HepG2 (cell line): Measurements from ENCODE around the gene MAP2K1. TPM values are rescaled to one million over a fixed set of nuclear protein-coding genes. Genes with fewer than 3 reads are reported as not detected.

ENCODE experiments used
- ATAC-seq: fragments of 200-7000 bp; cut with Tn5 transposase; 3 replicates; pipeline ENCODE4 v1.9.1; 2020; ENCODE audit warnings: mild to moderate bottlenecking, moderate library complexity
- BruUV-seq: library from RNA; stranded (reverse); fragments of 400-500 nt; replicated peaks from 2 replicates; lab custom pipeline; 2021; lab: Mats Ljungman, UMichigan
- CTCF ChIA-PET: fragments of 300-600 bp; formaldehyde crosslinking; extraction: SDS; loops from one replicate; lab custom pipeline; 2021; ENCODE audit warnings: low total read pairs, inconsistent platforms, low intra/inter-chr PET ratio; lab: Yijun Ruan, JAX
- POLR2A ChIA-PET: fragments of 350-600 bp; sonication (Branson Sonifier 250); formaldehyde crosslinking; loops from one replicate; lab custom pipeline; 2020; ENCODE audit warnings: antibody characterized with exemption, inconsistent platforms; lab: Yijun Ruan, JAX
- DNase-seq: peaks from one replicate; pipeline ENCODE4 v3.0.0-alpha.2; 2015; ENCODE audit warnings: low spot score
- FAIRE-seq: peaks from 3 replicates; lab custom pipeline; 2011; peaks lifted over from hg19 to GRCh38; lab: Jason Lieb, UNC
- H2AFZ ChIP-seq: one replicate; pipeline ENCODE4 v1.6.1; 2011; ENCODE audit warnings: low read length, inconsistent platforms
- H3K27ac ChIP-seq: fragments of 300-600 bp; 3 replicates; pipeline ENCODE4 v1.8.0; 2011; ENCODE audit warnings: mixed run types, mild to moderate bottlenecking, mixed read lengths, low read length, inconsistent platforms; ENCODE audit not compliant: insufficient read depth; ENCODE audit errors: extremely low read length
- H3K27me3 ChIP-seq, 2 experiments: fragments of 200-600 bp in 1 of 2; 2 replicates in 1 of 2; 3 replicates in 1 of 2; pipeline versions ENCODE4 v1.6.0 to v1.8.0; 2011; ENCODE audit warnings: low read length in 2 of 2, mild to moderate bottlenecking in 2 of 2, moderate library complexity in 2 of 2, inconsistent platforms in 1 of 2; ENCODE audit not compliant: insufficient read depth in 2 of 2, control insufficient read depth in 1 of 2
- H3K36me3 ChIP-seq, 2 experiments: fragments of 200-600 bp in 1 of 2; replicated peaks in 1 of 2; 2 replicates in 1 of 2; 3 replicates in 1 of 2; pipeline versions ENCODE4 v1.5.1 to v1.8.0; 2011; ENCODE audit warnings: low read length in 2 of 2, inconsistent platforms in 1 of 2; ENCODE audit not compliant: insufficient read depth in 2 of 2, control insufficient read depth in 1 of 2
- H3K4me1 ChIP-seq: 2 replicates; pipeline ENCODE4 v1.5.1; 2012; ENCODE audit warnings: low read length, inconsistent platforms; ENCODE audit not compliant: insufficient read depth
- H3K4me2 ChIP-seq: 2 replicates; pipeline ENCODE4 v1.6.0; 2011; ENCODE audit warnings: low read depth, low read length, inconsistent platforms
- H3K4me3 ChIP-seq, 3 experiments: fragments of 200-600 bp in 1 of 3; sonication (generic), shearing (Covaris generic) in 1 of 3; replicated peaks in 1 of 3; 2 replicates each; pipeline ENCODE4 v1.5.1; 2011 to 2016; ENCODE audit warnings: low read length in 3 of 3, inconsistent platforms in 2 of 3, low read depth in 2 of 3, mild to moderate bottlenecking in 2 of 3, control low read depth in 1 of 3, mixed read lengths in 1 of 3; ENCODE audit not compliant: insufficient read depth in 1 of 3
- H3K79me2 ChIP-seq: one replicate; pipeline ENCODE4 v1.6.1; 2011; ENCODE audit warnings: low read length, inconsistent platforms; ENCODE audit not compliant: insufficient read depth
- H3K9ac ChIP-seq: 2 replicates; pipeline ENCODE4 v1.6.0; 2011; ENCODE audit warnings: mild to moderate bottlenecking, low read depth, low read length, inconsistent platforms; ENCODE audit not compliant: insufficient read depth
- H3K9me3 ChIP-seq: 2 replicates; pipeline ENCODE4 v1.5.1; 2012; ENCODE audit warnings: mild to moderate bottlenecking, low read length
- H4K20me1 ChIP-seq: 2 replicates; pipeline ENCODE4 v1.6.0; 2011; ENCODE audit warnings: inconsistent platforms, mild to moderate bottlenecking, low read length, moderate library complexity; ENCODE audit not compliant: insufficient read depth
- E2F5 ChIP-seq: sonication (generic); formaldehyde crosslinking; conservative IDR thresholded peaks from 2 replicates; pipeline ENCODE4 v1.4.0; 2020; ENCODE audit warnings: missing genetic modification reagents
- HBP1 ChIP-seq: IDR thresholded peaks from 2 replicates; pipeline ENCODE4 v1.6.1; 2016; ENCODE audit warnings: low read depth, control low read depth
- HCFC1 ChIP-seq: fragments of 150-350 bp; IDR thresholded peaks from 2 replicates; pipeline ENCODE4 v1.6.1; 2014; ENCODE audit warnings: low read depth, low read length
- IRF1 ChIP-seq: sonication (generic); formaldehyde crosslinking; IDR thresholded peaks from 2 replicates; pipeline ENCODE4 v1.4.0; 2020; ENCODE audit warnings: low read depth, mild to moderate bottlenecking, missing genetic modification reagents
- MAFG ChIP-seq: sonication (generic); formaldehyde crosslinking; IDR thresholded peaks from 2 replicates; pipeline ENCODE4 v1.5.1; 2020; ENCODE audit warnings: mild to moderate bottlenecking, missing genetic modification reagents
- NFE2 ChIP-seq: sonication (generic); formaldehyde crosslinking; IDR thresholded peaks from 2 replicates; pipeline ENCODE4 v1.4.0; 2020; ENCODE audit warnings: missing genetic modification reagents
- POLR2G ChIP-seq: fragments of 200-400 bp; formaldehyde crosslinking; IDR thresholded peaks from 2 replicates; pipeline ENCODE4 v1.6.1; 2018; ENCODE audit warnings: mild to moderate bottlenecking, low read depth, low read length, moderate library complexity
- SRF ChIP-seq: IDR thresholded peaks from 2 replicates; pipeline ENCODE4 v1.6.1; 2011; ENCODE audit warnings: mild to moderate bottlenecking, low read depth, low read length, moderate library complexity
- ZBTB7A ChIP-seq: sonication (generic); formaldehyde crosslinking; IDR thresholded peaks from 2 replicates; pipeline ENCODE4 v1.8.0; 2022; ENCODE audit warnings: mild to moderate bottlenecking, missing genetic modification reagents
- ZBTB8A ChIP-seq: sonication (generic); formaldehyde crosslinking; IDR thresholded peaks from 2 replicates; pipeline ENCODE4 v1.4.0; 2020; ENCODE audit warnings: mild to moderate bottlenecking, low read depth, missing genetic modification reagents, borderline replicate concordance
- ZNF382 ChIP-seq: sonication (generic); formaldehyde crosslinking; IDR thresholded peaks from 2 replicates; pipeline ENCODE4 v1.5.0; 2020; ENCODE audit warnings: missing genetic modification reagents, mild to moderate bottlenecking, borderline replicate concordance
- ZNF484 ChIP-seq: sonication (generic); formaldehyde crosslinking; IDR thresholded peaks from 2 replicates; pipeline ENCODE4 v1.5.1; 2020; ENCODE audit warnings: mild to moderate bottlenecking, low read depth, missing genetic modification reagents, borderline replicate concordance
- ZNF674 ChIP-seq: sonication (generic); formaldehyde crosslinking; IDR thresholded peaks from 2 replicates; pipeline ENCODE4 v1.5.0; 2020; ENCODE audit warnings: low read depth, mild to moderate bottlenecking, missing genetic modification reagents
- ZNF710 ChIP-seq: sonication (generic); formaldehyde crosslinking; IDR thresholded peaks from 2 replicates; pipeline ENCODE4 v1.5.0; 2020; ENCODE audit warnings: mild to moderate bottlenecking, missing genetic modification reagents, borderline replicate concordance
- ZNF740 ChIP-seq: sonication (generic); formaldehyde crosslinking; IDR thresholded peaks from 2 replicates; pipeline ENCODE4 v1.4.0; 2020; ENCODE audit warnings: missing genetic modification reagents
- ZNF839 ChIP-seq: sonication (generic); formaldehyde crosslinking; IDR thresholded peaks from 2 replicates; pipeline ENCODE4 v1.4.0; 2020; ENCODE audit warnings: missing genetic modification reagents, mild to moderate bottlenecking, borderline replicate concordance
- WGBS: methylation state at CpG from one replicate; pipeline ENCODE4 v1.1.6; 2017; ENCODE audit warnings: low lambda C conversion rate; 5-methylcytosine and 5-hydroxymethylcytosine counted together
- in situ Hi-C: cut with HindIII; loops from 2 replicates; pipeline ENCODE4 v1.10.0; 2017; ENCODE audit warnings: low pct_unique_long_range_greater_than_20kb; ENCODE audit not compliant: extremely low pct_ligation_motif_present
- intact Hi-C: fragments of 100-400 bp; cut with micrococcal nuclease; formaldehyde crosslinking; loops from one replicate; pipeline ENCODE4 v1.10.0; 2022; ENCODE audit not compliant: unreplicated experiment
- polyA plus RNA-seq, 8 experiments: library from polyadenylated mRNA; depleted of rRNA in 3 of 8; stranded (reverse) in 7 of 8; unstranded in 1 of 8; fragments of >200 nt; fragmentation: Illumina TruSeq in 4 of 8; extraction: Trizol in 4 of 8; gene quantifications; 2 replicates each; pipeline versions ENCODE4 v1.2.1 to v1.2.3, GENCODE V29; 2011 to 2016; ENCODE audit warnings: low read depth in 4 of 8, missing spikeins in 1 of 8, mixed read lengths in 1 of 8; ENCODE audit not compliant: insufficient read depth in 1 of 8
- total RNA-seq, 5 experiments: library from RNA; depleted of rRNA; stranded (reverse); fragments of >200 nt; fragmentation: Illumina TruSeq; extraction: Trizol; gene quantifications; 2 replicates each; pipeline ENCODE4 v1.2.3, GENCODE V29; 2016; ENCODE audit warnings: low read depth in 1 of 5

MAP2K1 gene
- total and polyA plus RNA-seq, 2 of the 13 experiments (the other 11 are each of a cell fraction or from before 2014, with no cell fraction given): 24.1 to 49.2 TPM

- BruUV-seq: no TSS peak
- no peaks in the 10 kb centered on the region for H3K79me2 ChIP-seq
- no peak overlapping the region for H3K27ac ChIP-seq
- no peak overlapping the region for H3K9ac ChIP-seq
- no peak overlapping the region for H3K4me3 ChIP-seq
- CTCF ChIA-PET: no interaction called here
- DNase-seq (no peak), FAIRE-seq (no peak), ATAC-seq (no peak)
- H3K4me1 ChIP-seq: no peaks in the 10 kb centered on the region
- POLR2A ChIA-PET: interaction anchor here (0.6 kb wide), 1 partner anchor 102 kb away, joined by 4 read pairs; no protein-coding TSS in a partner anchor
- WGBS: 93% methylated on average over 3 of the region's 3 CpGs
- H3K9me3 ChIP-seq: no peaks in the 10 kb centered on the region
- no peak overlapping the region for H3K4me2 ChIP-seq
- intact Hi-C loops (no loop called here), in situ Hi-C loops (no loop called here)
- H2AFZ ChIP-seq: no peak overlapping the region
- no peaks in the 10 kb centered on the region for H4K20me1 ChIP-seq
- TF ChIP-seq ZNF382 (no peak), ZNF710 (CRISPR knock-in tag) (no peak), ZBTB8A (CRISPR knock-in tag) (no peak), E2F5 (CRISPR knock-in tag) (no peak), ZNF839 (no peak), MAFG (CRISPR knock-in tag) (no peak), NFE2 (no peak), ZNF674 (CRISPR knock-in tag) (no peak), ZBTB7A (CRISPR knock-in tag) (no peak), HCFC1 (no peak), ZNF740 (CRISPR knock-in tag) (no peak), IRF1 (CRISPR knock-in tag) (no peak), HBP1 (CRISPR knock-in tag) (no peak), ZNF484 (CRISPR knock-in tag) (no peak), POLR2G (no peak), SRF (no peak)
- H3K36me3 ChIP-seq: peaks cover 4 to 16% of the 10 kb centered on the region in 2 experiments; a peak in 3 of 5 replicates
- no peaks in the 10 kb centered on the region for H3K27me3 ChIP-seq
These were observed 73.3 kb downstream of the MAP2K1 start for GRCh38 chr15:66459818-66460615.
